ENCODE measurements around the gene UBAC1. TPM values are rescaled to one million over a fixed set of nuclear protein-coding genes. Genes with fewer than 3 reads are reported as not detected.

Gene UBAC1
- total and polyA plus RNA-seq, 10 of the 15 experiments (the other 5 are each of a cell fraction or from before 2014, with no cell fraction given): 16.7 to 54.6 (median 38.5) TPM

GRCh38 chr9:135961277-135961715 is at the start of gene UBAC1 (continued):
- TF ChIP-seq, protein P1, sequence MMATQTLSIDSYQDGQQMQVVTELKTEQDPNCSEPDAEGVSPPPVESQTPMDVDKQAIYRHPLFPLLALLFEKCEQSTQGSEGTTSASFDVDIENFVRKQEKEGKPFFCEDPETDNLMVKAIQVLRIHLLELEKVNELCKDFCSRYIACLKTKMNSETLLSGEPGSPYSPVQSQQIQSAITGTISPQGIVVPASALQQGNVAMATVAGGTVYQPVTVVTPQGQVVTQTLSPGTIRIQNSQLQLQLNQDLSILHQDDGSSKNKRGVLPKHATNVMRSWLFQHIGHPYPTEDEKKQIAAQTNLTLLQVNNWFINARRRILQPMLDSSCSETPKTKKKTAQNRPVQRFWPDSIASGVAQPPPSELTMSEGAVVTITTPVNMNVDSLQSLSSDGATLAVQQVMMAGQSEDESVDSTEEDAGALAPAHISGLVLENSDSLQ (IDR thresholded peaks at IDR 0.05): no peak
- no peak for TF ChIP-seq TCF7 (IDR thresholded peaks at IDR 0.05; ENCODE audit: borderline replicate concordance)
- 0 out of 2 replicates have a peak, but pooled peaks have one; percentile 26 for TF ChIP-seq ZNF217 (IDR thresholded peaks at IDR 0.05)
- peak; percentile 99 for TF ChIP-seq IKZF1 (conservative IDR thresholded peaks at IDR 0.05)
- TF ChIP-seq BHLHE40 (IDR thresholded peaks at IDR 0.05; ENCODE audit: borderline replicate concordance in 1 of 2, low read depth in 2 of 2, low read length in 1 of 2): peak; percentile 28 to 82; a peak in 3 of 4 replicates
- TF ChIP-seq BCLAF1 (IDR thresholded peaks at IDR 0.05): 0 out of 2 replicates have a peak, but pooled peaks have one; percentile 35
- peak; percentile 85 for TF ChIP-seq KLF5 (IDR thresholded peaks at IDR 0.05; ENCODE audit: partially characterized antibody)
- TF ChIP-seq RAD51 (IDR thresholded peaks at IDR 0.05): 0 out of 2 replicates have a peak, but pooled peaks have one; percentile 36
- TF ChIP-seq CHD2 (IDR thresholded peaks at IDR 0.05; ENCODE audit: borderline replicate concordance, low read depth, low read length): peak; percentile 35; the same call in 1 of the 2 replicates
- peak; percentile 96 for TF ChIP-seq CREB1 (IDR thresholded peaks at IDR 0.05; ENCODE audit: low read depth)
- TF ChIP-seq, protein P2, sequence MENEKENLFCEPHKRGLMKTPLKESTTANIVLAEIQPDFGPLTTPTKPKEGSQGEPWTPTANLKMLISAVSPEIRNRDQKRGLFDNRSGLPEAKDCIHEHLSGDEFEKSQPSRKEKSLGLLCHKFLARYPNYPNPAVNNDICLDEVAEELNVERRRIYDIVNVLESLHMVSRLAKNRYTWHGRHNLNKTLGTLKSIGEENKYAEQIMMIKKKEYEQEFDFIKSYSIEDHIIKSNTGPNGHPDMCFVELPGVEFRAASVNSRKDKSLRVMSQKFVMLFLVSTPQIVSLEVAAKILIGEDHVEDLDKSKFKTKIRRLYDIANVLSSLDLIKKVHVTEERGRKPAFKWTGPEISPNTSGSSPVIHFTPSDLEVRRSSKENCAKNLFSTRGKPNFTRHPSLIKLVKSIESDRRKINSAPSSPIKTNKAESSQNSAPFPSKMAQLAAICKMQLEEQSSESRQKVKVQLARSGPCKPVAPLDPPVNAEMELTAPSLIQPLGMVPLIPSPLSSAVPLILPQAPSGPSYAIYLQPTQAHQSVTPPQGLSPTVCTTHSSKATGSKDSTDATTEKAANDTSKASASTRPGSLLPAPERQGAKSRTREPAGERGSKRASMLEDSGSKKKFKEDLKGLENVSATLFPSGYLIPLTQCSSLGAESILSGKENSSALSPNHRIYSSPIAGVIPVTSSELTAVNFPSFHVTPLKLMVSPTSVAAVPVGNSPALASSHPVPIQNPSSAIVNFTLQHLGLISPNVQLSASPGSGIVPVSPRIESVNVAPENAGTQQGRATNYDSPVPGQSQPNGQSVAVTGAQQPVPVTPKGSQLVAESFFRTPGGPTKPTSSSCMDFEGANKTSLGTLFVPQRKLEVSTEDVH (IDR thresholded peaks at IDR 0.05; ENCODE audit: low read depth, partially characterized antibody): peak; percentile 28
- TF ChIP-seq RELA (IDR thresholded peaks at IDR 0.05; ENCODE audit: borderline replicate concordance, partially characterized antibody): peak; percentile 67
- TF ChIP-seq SREBF1 (IDR thresholded peaks at IDR 0.05; ENCODE audit: low read length): peak; percentile 20; the same call in 1 of the 2 replicates
- TF ChIP-seq ATF7 (IDR thresholded peaks at IDR 0.05; ENCODE audit: low read depth): no peak
- TF ChIP-seq TARDBP (IDR thresholded peaks at IDR 0.05; ENCODE audit: borderline replicate concordance): peak; percentile 86; the same call in 1 of the 2 replicates
- TF ChIP-seq, protein P3, sequence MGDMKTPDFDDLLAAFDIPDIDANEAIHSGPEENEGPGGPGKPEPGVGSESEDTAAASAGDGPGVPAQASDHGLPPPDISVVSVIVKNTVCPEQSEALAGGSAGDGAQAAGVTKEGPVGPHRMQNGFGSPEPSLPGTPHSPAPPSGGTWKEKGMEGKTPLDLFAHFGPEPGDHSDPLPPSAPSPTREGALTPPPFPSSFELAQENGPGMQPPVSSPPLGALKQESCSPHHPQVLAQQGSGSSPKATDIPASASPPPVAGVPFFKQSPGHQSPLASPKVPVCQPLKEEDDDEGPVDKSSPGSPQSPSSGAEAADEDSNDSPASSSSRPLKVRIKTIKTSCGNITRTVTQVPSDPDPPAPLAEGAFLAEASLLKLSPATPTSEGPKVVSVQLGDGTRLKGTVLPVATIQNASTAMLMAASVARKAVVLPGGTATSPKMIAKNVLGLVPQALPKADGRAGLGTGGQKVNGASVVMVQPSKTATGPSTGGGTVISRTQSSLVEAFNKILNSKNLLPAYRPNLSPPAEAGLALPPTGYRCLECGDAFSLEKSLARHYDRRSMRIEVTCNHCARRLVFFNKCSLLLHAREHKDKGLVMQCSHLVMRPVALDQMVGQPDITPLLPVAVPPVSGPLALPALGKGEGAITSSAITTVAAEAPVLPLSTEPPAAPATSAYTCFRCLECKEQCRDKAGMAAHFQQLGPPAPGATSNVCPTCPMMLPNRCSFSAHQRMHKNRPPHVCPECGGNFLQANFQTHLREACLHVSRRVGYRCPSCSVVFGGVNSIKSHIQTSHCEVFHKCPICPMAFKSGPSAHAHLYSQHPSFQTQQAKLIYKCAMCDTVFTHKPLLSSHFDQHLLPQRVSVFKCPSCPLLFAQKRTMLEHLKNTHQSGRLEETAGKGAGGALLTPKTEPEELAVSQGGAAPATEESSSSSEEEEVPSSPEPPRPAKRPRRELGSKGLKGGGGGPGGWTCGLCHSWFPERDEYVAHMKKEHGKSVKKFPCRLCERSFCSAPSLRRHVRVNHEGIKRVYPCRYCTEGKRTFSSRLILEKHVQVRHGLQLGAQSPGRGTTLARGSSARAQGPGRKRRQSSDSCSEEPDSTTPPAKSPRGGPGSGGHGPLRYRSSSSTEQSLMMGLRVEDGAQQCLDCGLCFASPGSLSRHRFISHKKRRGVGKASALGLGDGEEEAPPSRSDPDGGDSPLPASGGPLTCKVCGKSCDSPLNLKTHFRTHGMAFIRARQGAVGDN (IDR thresholded peaks at IDR 0.05): 0 out of 2 replicates have a peak, but pooled peaks have one; percentile 5
- TF ChIP-seq RB1 (IDR thresholded peaks at IDR 0.05; ENCODE audit: borderline replicate concordance): peak; percentile 83; the same call in 1 of the 2 replicates
